Measurements from ENCODE around the gene FAM81A.
A peak's percentile ranks its signal among the peaks of the same experiment; 100 is the strongest.
"Not testable (repeated sequence)": the region's sequence is repeated elsewhere in the genome, so short reads cannot be mapped to it uniquely, and the experiment has no call there.

Gene FAM81A

DNA sequence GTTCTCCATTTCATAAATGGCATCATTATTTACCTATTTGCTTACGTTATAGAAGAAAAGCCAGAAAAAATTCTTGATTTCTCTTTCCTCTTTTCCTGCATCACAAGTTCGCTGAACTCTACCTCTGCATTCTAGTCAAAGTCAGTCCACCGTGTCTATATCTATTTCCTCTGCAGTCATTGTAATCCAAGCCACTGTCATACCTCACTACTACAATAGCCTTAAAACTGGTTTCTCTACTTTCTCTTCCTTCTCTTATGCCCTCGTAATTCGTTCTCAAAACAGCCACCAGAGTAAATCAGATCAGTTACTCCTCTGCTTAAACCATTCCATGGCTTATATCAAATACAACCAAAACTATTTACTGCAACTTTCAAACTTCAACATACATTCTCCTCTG, 13.4 kb upstream of the FAM81A start:
- Histone ChIP-seq H3K9ac (no peak overlapping the region), H3K4me1 (no peaks in the 10 kb centered on the region), H4K20me1 (no peaks in the 10 kb centered on the region), H3K9me3 (peaks cover 19% of the 10 kb centered on the region), H3K36me3 (no peaks in the 10 kb centered on the region), H3K27me3 (no peaks in the 10 kb centered on the region), H3K27ac (no peak overlapping the region), H3K4me2 (no peak overlapping the region), H3K4me3 (no peak overlapping the region)
- no peak for TF ChIP-seq Cebpa-rat (IDR thresholded peaks at IDR 0.05)

DNA sequence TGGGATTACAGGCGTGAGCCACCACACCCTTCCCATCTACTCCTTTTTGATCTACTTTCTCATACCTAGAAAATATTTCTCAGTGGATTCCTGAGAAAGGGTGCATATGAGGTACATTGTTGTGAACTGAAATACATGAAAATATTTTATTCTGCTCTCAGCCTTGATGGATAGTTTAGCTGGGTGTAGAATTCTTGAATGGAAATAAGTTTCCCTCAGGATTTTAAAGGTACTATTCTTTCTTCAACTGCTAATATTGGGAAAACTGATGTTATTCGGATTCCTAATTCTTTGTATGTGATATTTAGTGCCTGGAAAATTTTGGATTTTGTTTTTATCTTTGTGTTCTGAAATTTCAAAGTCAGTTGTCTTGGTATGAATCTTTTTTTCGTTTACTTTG, 9.1 kb upstream of the FAM81A start:
- H3K4me2 ChIP-seq, H3K36me3 ChIP-seq, H3K4me1 ChIP-seq, H4K20me1 ChIP-seq, H3K27ac ChIP-seq, H3K4me3 ChIP-seq, H3K27me3 ChIP-seq, H3K9ac ChIP-seq: not testable (repeated sequence)
- peaks cover 24% of the 10 kb centered on the region for H3K9me3 ChIP-seq

DNA sequence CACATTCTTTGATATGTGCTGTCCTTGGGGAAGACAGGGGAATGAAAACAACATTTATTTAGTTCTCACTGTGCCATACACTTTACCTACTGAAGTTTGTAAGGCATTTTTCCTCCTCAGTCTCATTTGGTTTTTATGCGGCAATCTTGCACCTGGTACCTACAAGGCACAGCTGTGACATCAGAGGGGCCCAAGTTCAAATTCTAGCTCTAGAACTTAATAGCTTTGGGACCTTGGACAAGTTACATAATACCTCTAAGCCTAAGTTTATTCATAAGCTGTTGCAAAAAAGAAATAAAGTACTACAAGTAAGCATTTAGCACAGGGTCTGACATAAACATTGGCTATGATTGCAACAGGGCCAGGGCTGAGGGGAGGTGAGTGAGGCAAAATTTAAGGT, 5.6 kb upstream of the FAM81A start:
- Histone ChIP-seq H3K9ac (no peak overlapping the region), H3K4me1 (peaks cover 4% of the 10 kb centered on the region), H3K9me3 (peaks cover 24% of the 10 kb centered on the region), H3K4me2 (no peak overlapping the region), H3K36me3 (no peaks in the 10 kb centered on the region), H3K4me3 (no peak overlapping the region), H3K27ac (no peak overlapping the region), H4K20me1 (no peaks in the 10 kb centered on the region), H3K27me3 (0 out of 2 replicates have a peak, but pooled peaks cover 3% of the 10 kb centered on the region)
- no peak for TF ChIP-seq Cebpa-rat (IDR thresholded peaks at IDR 0.05)

- Histone ChIP-seq H3K36me3 (no peaks in the 10 kb centered on the region), H4K20me1 (no peaks in the 10 kb centered on the region), H3K4me3 (no peak overlapping the region), H3K4me2 (no peak overlapping the region), H3K27ac (no peak overlapping the region), H3K27me3 (0 out of 2 replicates have a peak, but pooled peaks cover 3% of the 10 kb centered on the region), H3K9ac (no peak overlapping the region), H3K4me1 (peaks cover 16% of the 10 kb centered on the region), H3K9me3 (peaks cover 6% of the 10 kb centered on the region)
- no peak for TF ChIP-seq Cebpa-rat (IDR thresholded peaks at IDR 0.05)
Observed at GRCh38 chr15:59434481-59434880, 3.5 kb upstream of the FAM81A start.

DNA sequence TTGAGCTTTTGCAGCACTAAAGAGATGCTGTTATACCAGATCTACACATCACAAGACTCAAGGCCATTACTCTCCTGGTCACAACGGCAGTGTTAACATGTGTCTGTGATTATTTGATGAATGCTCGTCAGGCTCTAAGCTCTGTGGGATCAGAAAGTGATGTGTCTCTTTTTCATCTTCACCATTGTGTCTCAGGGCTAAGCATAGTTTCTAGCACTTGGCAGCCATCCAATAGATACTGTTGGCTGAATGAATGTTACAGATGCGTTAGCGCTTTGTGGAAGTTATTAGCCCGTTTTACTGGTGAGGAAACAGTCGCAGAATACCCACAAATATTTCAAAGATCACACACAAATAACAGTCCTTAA, 1.2 kb upstream of the FAM81A start:
- H3K4me2 ChIP-seq = peak overlapping the region; percentile 96; the same call in 1 of the 2 replicates
- no peaks in the 10 kb centered on the region for H3K36me3 ChIP-seq
- H4K20me1 ChIP-seq = no peaks in the 10 kb centered on the region
- H3K27me3 ChIP-seq = 0 out of 2 replicates have a peak, but pooled peaks cover 3% of the 10 kb centered on the region
- TF ChIP-seq Cebpa-rat (IDR thresholded peaks at IDR 0.05) = no peak
- peaks cover 20% of the 10 kb centered on the region for H3K4me1 ChIP-seq
- H3K27ac ChIP-seq = no peak overlapping the region
- no peak overlapping the region for H3K4me3 ChIP-seq
- no peaks in the 10 kb centered on the region for H3K9me3 ChIP-seq
- no peak overlapping the region for H3K9ac ChIP-seq

GRCh38 chr15:59437142-59437816, 707 bp upstream of the FAM81A start:
- no peaks in the 10 kb centered on the region for H3K9me3 ChIP-seq
- H3K4me3 ChIP-seq = peak overlapping the region; percentile 71
- H3K27ac ChIP-seq = no peak overlapping the region
- peaks cover 24% of the 10 kb centered on the region for H3K4me1 ChIP-seq
- TF ChIP-seq Cebpa-rat (IDR thresholded peaks at IDR 0.05) = no peak
- peak overlapping the region; percentile 96 for H3K4me2 ChIP-seq
- no peaks in the 10 kb centered on the region for H4K20me1 ChIP-seq
- H3K27me3 ChIP-seq = 0 out of 2 replicates have a peak, but pooled peaks cover 3% of the 10 kb centered on the region
- H3K36me3 ChIP-seq = no peaks in the 10 kb centered on the region
- H3K9ac ChIP-seq = no peak overlapping the region

DNA sequence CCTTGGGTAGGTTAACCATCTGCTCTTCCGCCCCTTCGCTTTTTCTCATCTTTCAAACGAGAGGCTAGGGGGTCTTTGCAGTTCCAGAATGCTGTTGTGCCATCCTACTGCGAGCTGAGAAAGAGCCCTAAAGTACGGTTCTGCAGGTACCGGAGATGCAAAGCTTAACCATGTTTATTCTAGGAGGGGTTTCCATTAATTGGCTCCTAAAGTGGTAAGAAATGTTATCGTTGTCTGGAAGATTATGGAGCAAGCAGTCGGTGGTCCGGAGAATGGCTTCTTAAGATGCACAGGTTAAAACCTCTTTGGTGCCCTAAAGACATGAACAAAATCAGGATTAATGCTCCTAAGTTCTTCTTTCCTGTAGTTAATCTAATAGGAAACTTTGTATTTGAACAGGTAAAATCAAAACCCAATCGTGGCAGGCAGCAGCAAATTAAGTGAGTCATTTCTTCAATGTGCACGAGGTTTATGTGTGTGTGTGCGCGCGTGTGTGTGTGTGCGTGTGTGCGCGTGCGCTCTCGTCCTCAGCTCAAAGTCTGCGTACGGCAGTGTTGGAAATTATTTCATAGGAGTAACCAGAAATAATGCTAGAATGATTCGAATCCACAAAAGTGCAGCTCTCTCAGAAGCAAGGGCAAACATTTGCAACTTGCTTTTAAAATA, 772 bp downstream of the FAM81A start:
- H3K4me1 ChIP-seq = peaks cover 30% of the 10 kb centered on the region
- H3K36me3 ChIP-seq = no peaks in the 10 kb centered on the region
- H3K4me3 ChIP-seq = peak overlapping the region; percentile 71
- peak overlapping the region; percentile 56 for H3K9ac ChIP-seq
- peak overlapping the region; percentile 96 for H3K4me2 ChIP-seq
- 0 out of 2 replicates have a peak, but pooled peaks cover 3% of the 10 kb centered on the region for H3K27me3 ChIP-seq
- no peaks in the 10 kb centered on the region for H4K20me1 ChIP-seq
- no peak overlapping the region for H3K27ac ChIP-seq
- no peak for TF ChIP-seq Cebpa-rat (IDR thresholded peaks at IDR 0.05)
- no peaks in the 10 kb centered on the region for H3K9me3 ChIP-seq

DNA sequence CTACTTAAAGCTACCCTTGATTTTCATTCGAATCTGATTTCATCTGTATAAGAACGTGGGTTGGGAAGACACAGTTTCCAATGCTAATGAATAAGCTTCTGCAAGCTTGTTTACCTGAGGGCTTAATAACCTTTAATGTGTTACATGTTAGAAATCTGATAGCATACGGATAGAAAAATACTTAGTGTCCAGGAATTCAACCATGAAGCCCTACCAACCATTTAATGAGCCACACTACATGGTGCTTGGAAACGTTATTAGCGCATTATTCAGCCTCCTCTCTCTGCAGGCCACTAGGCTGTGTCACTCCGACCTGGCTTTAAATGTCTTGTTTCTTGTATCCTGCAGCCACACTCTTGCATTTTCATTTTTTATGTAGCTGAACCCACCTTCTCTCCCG, 1.6 kb downstream of the FAM81A start:
- H3K27ac ChIP-seq = no peak overlapping the region
- no peak overlapping the region for H3K4me2 ChIP-seq
- H3K36me3 ChIP-seq = no peaks in the 10 kb centered on the region
- H3K9me3 ChIP-seq = no peaks in the 10 kb centered on the region
- H3K4me1 ChIP-seq = peaks cover 30% of the 10 kb centered on the region
- no peak overlapping the region for H3K9ac ChIP-seq
- 0 out of 2 replicates have a peak, but pooled peaks cover 3% of the 10 kb centered on the region for H3K27me3 ChIP-seq
- no peak overlapping the region for H3K4me3 ChIP-seq
- no peak for TF ChIP-seq Cebpa-rat (IDR thresholded peaks at IDR 0.05)
- H4K20me1 ChIP-seq = no peaks in the 10 kb centered on the region

GRCh38 chr15:59443341-59444072, 5.5 kb downstream of the FAM81A start:
- TF ChIP-seq Cebpa-rat (IDR thresholded peaks at IDR 0.05) = no peak
- H3K27ac ChIP-seq = no peak overlapping the region
- peaks cover 20% of the 10 kb centered on the region for H3K4me1 ChIP-seq
- H3K4me3 ChIP-seq = no peak overlapping the region
- no peaks in the 10 kb centered on the region for H3K9me3 ChIP-seq
- no peak overlapping the region for H3K9ac ChIP-seq
- no peaks in the 10 kb centered on the region for H3K36me3 ChIP-seq
- H3K27me3 ChIP-seq = no peaks in the 10 kb centered on the region
- no peaks in the 10 kb centered on the region for H4K20me1 ChIP-seq
- H3K4me2 ChIP-seq = peak overlapping the region; percentile 9; the same call in 1 of the 2 replicates
